Middle frontal gyrus (tissue), 1 donor: ENCODE results near the gene CFAP74.
A peak's percentile ranks its signal among the peaks of the same experiment; 100 is the strongest.

Experiments
- DNase-seq: peaks from one replicate; pipeline ENCODE4 v3.0.0-alpha.2; 2015; ENCODE audit warnings: low spot score; ENCODE audit errors: extremely low spot score

The CFAP74 gene

GRCh38 chr1:1917995-1918900 is 85.3 kb downstream of the CFAP74 start:
- no peak for DNase-seq

- no peak for DNase-seq
These were observed 86.1 kb downstream of the CFAP74 start for GRCh38 chr1:1917304-1917976.

- no peak for DNase-seq
These were observed 86.7 kb downstream of the CFAP74 start for GRCh38 chr1:1916851-1917251.

- no peak for DNase-seq
These were observed 87.4 kb downstream of the CFAP74 start for GRCh38 chr1:1915911-1916840.

- no peak for DNase-seq
These were observed 88.5 kb downstream of the CFAP74 start, which contains the start of gene CALML6 for GRCh38 chr1:1914971-1915692. Gene CALML6, plus strand, starts transcription at chr1:1915260. Its CDS starts 21 bp downstream, at chr1:1915281.

GRCh38 chr1:1914101-1914970 is 89.2 kb downstream of the CFAP74 start:
- no peak for DNase-seq

GRCh38 chr1:1911350-1912041 is 92.1 kb downstream of the CFAP74 start:
- no peak for DNase-seq

- no peak for DNase-seq
These were observed 92.8 kb downstream of the CFAP74 start for GRCh38 chr1:1910651-1911331.

- no peak for DNase-seq
These were observed 93.5 kb downstream of the CFAP74 start for GRCh38 chr1:1910033-1910465.

- no peak for DNase-seq
These were observed 95.1 kb downstream of the CFAP74 start for GRCh38 chr1:1908506-1908791.

- no peak for DNase-seq
These were observed 96.4 kb downstream of the CFAP74 start for GRCh38 chr1:1907098-1907736.

GRCh38 chr1:1906185-1907097 is 97.1 kb downstream of the CFAP74 start:
- peak; percentile 69 for DNase-seq

- no peak for DNase-seq
These were observed 100.4 kb downstream of the CFAP74 start for GRCh38 chr1:1903224-1903623.

- no peak for DNase-seq
These were observed 101.8 kb downstream of the CFAP74 start for GRCh38 chr1:1901641-1902294.

GRCh38 chr1:1900883-1901640 is 102.5 kb downstream of the CFAP74 start:
- DNase-seq = no peak

GRCh38 chr1:1899967-1900327 is 103.6 kb downstream of the CFAP74 start:
- no peak for DNase-seq
